Thyroid gland (tissue), 4 donors: Measurements from ENCODE around the gene PLCB4.

Experiments used
- CTCF ChIP-seq, 6 experiments: fragments of 200-600 bp in 3 of 6; fragments of 450-650 bp in 3 of 6; sonication (generic) in 3 of 6; IDR thresholded peaks; one replicate each; pipeline ENCODE4 v1.5.1; 2016 to 2019; ENCODE audit warnings: antibody characterized with exemption in 6 of 6, mild to moderate bottlenecking in 2 of 6, inconsistent platforms in 1 of 6, moderate library complexity in 1 of 6
- POLR2A ChIP-seq, 2 donors: fragments of 450-650 bp; IDR thresholded peaks; one replicate each; pipeline ENCODE4 v1.6.1; 2017; ENCODE audit warnings: antibody characterized with exemption in 2 of 2, mild to moderate bottlenecking in 2 of 2, moderate library complexity in 1 of 2

- TF ChIP-seq POLR2A (IDR thresholded peaks at IDR 0.05) (no peak), CTCF (IDR thresholded peaks at IDR 0.05) (no peak)
Measured at GRCh38 chr20:9195031-9195430, 126.1 kb downstream of the PLCB4 start.
